Stimulated activated CD8-positive, alpha-beta memory T cell treated with anti-CD3 and anti-CD28 coated beads, Interleukin-2, amount 100 ng/mL, for 1 hour (primary cell): Measurements from ENCODE around the gene NAP1L1.

ENCODE experiments used
- DNase-seq, 2 donors: peaks; one replicate each; pipeline ENCODE4 v3.0.0-alpha.2; 2020; ENCODE audit warnings: low read depth in 2 of 2

NAP1L1 gene

DNA sequence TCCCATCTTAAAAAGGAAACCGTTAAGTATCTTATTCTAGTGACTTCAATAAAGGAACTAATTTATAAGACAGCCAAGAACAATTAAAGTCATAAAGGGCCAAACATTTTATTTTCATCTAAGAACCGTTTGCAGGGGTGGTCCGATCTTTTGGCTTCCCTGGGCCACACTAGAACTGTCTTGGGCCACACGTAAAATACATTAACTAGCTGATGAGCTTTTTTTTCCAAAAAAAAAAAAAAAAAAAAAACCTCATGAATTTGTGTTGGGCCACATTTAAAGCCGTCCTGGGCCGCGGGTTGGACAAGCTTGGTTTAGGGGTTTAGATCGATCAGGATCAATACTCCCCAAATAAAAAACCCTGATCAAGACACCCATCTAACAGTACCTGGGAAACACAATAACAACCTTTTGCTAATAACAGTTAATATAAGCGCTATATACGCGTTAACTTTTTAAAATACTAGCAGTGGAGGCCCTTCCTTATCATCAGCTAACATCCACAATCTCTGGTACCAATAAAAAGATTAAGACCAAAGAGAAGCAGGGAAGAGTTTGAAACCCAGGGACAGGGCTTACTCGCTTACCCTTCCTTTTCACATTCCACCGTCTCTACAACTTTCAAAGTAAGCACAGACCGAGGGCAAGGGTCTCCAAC lies 1.1 kb downstream of the NAP1L1 start:
- no peak for DNase-seq

DNA sequence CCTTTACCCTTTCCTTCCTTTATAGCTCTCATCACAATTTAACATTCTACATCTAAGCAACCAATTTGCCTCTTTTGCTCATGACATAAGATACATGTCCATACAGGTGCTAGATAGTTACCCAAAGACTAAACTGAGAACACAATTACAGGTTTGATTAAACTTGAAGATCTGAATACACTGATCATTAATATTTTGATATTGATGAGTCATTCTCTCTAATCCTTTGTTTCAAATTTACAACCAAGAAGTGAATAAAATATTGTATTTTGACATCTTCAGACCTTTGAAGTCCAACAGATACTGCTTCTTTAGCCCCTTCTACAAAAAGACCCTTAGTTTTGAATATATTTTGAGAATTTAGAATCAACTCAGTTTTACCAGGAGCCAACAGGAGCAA lies 2.6 kb downstream of the NAP1L1 start:
- DNase-seq, result no peak

DNA sequence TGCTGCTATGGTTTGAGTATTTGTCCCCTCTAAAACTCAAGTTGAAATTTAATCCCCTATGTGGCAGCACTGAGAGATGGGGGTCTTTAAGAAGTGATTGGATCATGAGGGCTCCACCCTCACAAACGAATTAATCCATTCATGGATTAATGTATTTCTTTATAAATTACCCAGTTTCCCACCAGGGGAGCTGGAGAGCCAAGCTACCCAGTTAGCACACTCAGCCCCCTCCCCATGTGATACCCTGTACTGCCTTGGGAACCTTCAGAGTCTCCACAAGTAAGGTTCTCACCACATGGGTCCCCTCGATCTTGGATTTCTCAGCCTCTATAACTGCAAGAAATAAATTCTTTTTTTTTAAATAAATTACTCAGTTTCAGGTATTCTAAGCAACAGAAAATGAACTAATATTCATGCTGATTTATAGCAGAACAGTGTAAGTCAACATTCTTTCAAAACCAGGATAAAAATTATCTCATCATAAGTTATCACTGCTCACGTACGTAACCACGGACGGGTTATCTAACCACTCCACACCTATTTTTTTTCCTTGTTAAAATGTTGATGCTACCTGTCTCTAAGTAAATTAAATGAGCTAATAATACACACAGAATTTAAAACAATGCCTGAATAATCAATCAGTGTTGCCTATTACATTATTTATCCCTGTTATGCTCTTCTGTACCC lies 3.6 kb downstream of the NAP1L1 start:
- no peak for DNase-seq

DNA sequence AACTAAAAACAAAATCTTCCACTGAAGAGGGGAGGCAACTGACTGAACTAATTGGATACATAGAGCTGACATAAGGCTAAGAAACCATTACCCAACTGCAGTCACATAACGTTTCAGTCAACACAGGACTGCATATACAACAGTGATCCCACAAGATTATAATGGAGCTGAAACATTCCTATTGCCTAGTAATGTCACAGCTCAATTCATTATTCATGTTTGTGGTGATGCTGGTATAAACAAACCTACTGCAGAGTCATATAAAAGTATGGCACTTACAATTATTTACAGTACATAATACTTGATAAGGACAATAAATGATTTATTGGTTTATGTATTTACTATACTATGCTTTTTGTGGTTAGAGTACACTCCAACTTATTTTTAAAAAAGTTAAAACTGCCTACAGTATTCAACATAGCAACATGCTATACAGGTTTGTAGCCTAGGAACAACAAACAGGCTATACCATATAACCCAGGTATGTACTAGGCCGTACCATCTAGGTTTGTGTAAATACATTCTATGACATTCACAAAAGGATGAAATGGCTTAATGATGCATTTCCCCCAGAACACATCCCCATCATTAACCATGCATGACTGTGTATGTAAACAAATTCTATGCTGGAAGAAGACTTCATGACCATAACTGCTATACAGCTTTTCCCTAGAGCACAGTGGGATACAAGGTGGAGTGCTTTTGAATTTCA lies 4.3 kb downstream of the NAP1L1 start:
- DNase-seq, result no peak

DNA sequence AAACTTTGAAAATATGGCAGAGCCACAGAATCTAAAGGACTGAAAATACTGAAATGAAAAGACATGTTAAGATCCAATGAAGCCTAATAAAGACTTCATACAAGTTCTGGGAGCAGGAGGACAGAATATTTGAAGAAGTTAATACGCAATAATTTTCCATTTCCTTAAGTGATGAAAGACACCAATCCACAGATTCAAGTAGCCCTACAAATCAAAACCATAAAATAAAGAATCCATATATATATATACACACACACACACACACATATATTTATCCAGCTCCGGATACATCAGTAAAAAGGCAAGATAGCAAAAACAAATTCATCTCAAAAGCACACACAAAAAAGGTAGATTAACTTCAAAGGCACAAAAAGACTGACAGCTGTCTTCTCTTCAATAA lies 5.7 kb downstream of the NAP1L1 start:
- no peak for DNase-seq

DNA sequence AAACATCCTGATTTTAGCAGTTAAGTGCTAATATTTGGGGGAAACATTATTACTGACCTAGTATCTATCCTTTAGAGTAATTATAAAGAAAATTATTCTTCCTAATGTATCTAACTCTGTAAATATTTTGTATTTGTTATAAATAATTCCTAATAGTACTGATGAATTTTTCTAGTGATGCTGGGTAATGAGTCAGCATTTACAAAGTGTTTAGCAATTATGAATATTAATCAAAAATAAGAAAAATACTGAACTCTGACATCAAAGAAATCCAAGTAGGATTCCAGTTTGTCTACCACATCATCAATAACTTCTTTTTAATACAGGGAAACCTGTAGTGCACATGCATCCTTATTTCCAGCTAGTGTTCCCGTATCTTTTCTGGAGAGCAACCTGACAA lies 9.0 kb downstream of the NAP1L1 start:
- DNase-seq, result no peak

DNA sequence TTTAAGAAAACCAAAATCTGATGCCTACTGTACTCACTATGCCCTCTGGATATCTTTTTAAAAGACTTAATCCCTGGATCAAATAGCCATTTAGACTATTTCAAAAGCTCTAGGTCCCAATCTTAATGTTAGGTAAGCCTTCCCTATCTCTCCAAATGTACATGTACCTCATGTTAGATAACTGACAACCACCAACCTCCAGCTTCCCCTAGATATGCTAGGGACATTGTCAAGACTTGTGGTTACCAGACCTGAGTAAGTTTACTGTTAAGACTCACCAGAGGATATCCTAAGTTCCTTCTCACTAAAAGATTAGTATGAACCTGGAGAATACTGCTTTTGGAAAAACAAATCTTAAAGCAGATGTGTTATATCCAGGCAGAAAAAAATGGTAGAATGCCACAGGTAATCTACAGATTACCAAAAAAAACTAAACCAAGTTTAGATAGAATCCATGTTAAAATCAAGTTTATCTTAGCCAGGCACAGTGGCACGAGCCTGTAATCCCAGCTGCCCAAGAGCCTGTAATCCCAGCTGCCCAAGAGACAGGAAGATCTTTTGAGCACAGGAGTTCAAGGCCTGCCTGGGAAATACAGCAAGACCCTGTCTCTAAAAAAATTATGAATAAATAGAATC lies 9.7 kb downstream of the NAP1L1 start:
- no peak for DNase-seq

DNA sequence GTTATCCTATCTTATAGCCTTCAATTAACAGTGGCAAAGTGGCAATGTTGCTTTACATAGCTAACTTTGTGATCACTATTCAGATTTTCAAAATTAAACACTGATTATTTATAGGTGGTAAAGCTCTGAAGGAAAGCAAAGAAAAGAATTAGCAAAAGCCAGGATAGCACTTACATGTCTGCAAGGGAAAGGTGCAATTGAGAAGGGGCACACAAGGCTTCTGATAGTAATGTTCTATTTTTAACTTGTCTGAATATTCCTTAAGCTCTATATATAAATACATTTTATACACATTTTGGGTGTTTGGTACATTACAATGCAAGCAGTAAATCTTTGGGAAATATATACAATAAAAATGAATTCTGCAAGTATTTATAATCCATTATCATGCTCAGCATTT lies 10.9 kb downstream of the NAP1L1 start:
- DNase-seq, result no peak

DNA sequence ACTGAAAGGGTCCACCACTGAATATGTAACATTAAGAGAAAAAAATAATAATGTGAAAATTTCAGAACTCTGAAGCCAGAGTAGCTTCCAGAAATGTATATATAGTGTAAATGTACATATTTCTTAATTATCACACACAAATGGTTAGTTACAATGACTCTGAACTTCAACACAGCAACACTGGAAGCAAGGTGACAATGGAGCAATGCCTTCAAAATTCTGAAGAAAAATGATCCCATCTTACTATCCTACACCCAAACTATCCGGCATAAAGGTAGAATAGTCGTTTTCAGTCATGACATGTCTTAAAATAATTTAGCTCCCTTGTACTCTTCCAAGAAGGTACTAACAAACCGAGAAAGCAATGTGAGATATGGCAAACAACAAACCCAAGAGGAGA lies 11.9 kb downstream of the NAP1L1 start:
- DNase-seq, result no peak

DNA sequence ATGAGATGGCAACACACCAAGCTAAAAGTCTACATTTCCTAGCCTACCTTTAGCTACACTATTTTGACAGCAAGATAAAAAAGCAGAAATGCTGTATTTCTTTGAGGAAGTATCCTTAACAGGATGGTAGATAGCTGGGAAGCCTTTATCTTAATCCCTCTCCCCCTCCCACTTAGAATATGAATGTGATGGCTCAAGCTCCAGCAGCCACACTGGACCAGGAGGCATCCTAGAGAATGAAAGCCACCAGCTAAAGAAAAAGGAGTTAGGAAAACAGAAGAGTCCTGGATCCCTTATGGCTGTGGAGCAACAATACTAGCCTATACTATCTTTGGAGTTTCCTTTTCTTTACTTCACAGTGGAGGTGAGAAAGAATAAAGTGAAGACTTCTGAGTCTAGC lies 15.1 kb downstream of the NAP1L1 start:
- no peak for DNase-seq

DNA sequence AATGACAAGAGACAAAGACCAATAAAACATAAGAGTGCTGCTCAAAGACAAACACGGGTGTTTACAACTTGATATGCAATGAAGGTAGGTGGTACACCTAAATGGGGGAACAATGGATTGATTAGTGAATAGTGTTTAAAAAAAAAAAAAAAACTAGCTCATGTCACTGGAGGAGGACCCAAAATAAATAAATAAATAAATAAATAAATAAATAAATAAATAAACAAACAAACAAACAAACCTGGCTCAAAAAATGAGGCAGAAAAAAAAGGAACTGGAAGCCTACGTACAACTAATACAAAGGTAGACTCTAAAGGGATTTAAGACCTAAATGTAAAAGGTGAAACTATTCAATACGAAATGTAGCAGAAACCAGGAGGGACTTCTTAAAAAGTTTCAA lies 18.6 kb downstream of the NAP1L1 start:
- DNase-seq, result no peak

DNA sequence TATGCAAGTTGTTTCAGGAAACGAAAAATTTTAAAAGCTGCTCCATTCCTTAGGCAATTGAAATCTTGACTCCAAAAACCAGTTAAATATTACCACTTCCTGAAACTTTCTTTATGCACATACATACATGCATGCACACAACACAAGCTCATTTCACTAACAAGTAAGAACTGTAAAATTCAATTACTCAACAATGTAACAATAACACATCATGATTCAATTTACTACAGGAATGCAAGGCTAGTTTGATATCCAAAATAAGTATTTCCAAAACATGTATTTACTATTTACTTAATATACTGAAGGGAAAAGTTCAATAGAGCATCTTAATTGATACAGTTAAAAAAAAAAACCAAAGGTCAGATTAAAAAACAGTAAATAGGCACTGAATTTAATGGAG lies 19.6 kb downstream of the NAP1L1 start:
- DNase-seq, result no peak

DNA sequence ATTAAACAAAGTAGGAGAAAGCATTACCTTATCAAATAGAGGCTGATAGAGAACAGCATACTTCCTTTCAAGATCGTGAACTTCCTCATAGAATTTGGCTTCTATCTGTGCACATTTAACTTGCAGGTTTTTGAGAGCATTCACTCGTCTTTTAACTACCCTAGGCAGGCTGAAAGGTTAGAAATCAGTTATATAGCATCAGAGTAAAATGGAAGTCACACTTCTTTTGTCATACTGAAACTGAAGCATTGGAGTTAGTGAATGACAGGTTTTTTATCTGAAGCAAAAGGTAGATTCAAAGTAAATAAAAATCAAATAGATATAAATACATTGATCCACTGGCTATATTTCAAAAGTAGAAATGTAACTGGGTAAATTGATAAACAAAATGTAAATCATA lies 24.4 kb downstream of the NAP1L1 start:
- no peak for DNase-seq

DNA sequence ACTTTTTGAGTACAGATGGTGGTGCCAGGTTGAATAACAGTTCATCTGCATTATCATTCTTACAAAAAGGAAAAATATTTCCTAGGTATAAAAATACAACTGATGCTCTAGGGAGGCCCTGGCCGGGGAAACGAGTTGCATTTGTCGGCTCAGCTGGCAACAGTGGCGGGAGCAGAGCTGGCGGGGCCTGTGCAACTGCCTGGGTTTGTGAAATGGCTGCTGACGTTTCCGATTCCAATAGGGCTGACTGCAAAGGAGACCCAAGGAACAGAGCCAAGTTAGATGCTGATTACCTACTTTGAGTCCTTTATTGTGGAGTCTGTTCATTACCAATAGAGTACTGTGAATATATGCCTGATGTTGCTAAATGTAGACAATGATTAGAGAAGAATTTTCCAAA lies 27.2 kb downstream of the NAP1L1 start:
- DNase-seq, result no peak

DNA sequence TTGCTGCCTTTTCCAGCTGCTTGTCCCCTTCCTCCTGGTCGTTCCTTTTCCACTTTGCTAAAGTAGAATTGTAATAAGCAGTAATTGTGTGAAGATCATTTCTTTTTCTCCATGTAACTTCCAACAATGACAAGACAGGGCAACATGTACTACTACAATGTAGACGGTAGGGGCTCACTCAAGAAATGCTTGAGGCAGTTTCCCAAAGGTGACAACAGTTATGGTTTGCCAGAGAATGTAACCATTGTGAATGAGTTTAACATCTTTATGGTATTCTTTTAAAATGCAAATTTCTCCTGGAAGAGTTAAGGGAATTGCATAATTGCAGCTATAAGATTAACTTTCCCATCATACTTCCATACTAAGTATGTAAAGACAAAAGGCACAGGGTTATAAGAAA lies 29.1 kb downstream of the NAP1L1 start:
- DNase-seq, result no peak

DNA sequence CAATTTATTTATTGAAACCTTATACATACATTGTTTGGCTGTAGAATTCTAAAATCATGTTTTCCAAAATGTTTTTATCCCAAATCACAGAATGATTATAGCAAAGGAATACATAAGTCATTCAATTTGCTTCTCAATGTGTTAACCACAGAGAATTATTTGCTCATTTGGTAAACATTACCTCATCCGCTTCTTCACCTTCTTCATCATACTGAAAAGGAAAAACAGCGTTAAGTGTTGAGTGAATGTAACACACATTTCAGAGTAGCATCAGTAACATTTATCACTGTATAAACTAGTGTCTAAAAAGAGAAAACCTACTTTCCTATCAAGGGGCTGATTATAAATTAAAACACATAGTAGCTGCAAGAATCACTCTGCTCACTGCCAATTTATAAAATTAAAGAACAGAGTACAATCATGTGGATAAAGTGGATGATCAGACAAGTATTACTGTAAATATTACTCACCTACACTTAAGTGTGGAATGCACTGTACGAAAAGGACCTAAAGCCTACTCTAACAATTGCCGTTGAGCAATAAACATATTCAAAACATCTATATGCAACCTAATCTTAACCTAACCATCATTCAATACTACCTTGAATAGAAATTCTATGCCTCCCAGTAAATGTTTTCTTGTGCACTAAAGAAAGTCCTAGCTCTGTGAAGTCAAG lies 34.8 kb downstream of the NAP1L1 start:
- DNase-seq, result no peak

DNA sequence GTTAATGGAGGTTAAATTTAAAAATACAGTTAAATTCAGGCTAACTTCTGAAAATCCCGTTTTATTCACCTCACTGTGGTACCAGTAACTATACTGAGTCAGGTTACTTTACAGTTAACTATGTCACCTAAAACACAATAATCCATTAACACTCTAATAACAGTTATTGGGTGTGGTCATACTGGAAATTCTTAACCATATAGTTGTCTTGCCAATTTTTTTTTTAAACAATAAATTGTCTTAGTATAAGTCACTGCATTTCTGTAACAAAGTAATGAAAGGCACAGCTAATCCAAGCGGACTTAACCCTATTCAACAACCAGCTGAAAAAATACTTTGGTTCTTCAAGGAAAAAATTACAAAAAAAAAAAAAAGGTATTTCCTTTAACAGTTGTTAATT lies 36.7 kb downstream of the NAP1L1 start:
- DNase-seq, result no peak

DNA sequence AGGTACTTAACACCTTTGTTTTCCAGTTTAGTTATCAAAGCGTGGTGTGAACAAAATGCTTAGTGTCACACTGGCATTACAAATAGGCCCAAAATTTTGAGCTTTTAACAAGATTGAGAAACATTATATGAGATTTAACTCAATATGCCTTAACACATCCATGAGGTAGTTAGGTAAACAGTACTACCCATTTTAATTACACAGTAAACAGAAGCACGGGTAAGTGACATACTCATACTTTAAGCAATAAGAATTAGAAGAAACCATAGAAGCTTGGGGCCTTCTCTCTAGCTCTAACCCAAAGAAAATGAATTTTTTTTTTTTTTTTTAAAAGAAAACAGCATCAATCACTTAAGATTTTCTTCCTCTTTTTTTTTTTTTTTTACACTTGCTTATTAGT lies 37.4 kb downstream of the NAP1L1 start:
- no peak for DNase-seq

DNA sequence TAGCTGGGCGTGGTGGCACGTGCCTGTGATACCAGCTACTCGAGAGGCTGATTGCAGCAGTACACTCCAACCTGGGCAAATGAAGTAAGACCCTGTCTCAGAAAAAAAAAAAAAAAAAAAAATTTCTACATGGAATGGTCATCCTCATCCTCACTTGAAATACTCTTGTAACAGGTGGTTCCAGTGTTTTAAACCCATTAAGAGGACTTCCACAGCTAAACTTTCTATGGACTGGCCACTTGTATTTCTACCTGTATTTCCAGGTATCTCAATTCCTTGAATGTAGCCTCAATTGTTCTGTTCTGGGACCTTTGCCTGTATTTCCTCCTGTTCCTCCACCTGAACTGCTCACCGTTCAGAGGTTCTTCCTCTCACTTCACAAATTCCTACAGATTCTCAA lies 41.1 kb downstream of the NAP1L1 start:
- DNase-seq, result no peak

DNA sequence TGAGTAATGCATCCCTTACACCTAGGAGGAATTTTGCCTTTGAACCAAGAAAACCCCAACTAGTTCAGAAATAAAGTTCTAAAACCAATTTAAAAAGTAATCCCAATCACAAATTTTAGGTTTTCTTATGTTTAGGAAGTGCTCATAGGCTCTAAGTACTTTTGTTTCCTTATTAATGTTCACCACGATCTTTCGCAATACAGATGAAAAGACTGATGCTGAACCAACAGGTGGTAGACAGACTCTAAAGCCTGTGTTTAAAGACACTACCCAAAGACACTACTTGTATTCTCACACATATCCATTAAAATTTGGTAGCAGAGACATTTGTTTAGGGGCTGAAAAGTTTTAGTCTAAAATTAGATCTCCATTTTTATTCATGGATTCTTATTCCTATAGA lies 42.3 kb downstream of the NAP1L1 start:
- no peak for DNase-seq

DNA sequence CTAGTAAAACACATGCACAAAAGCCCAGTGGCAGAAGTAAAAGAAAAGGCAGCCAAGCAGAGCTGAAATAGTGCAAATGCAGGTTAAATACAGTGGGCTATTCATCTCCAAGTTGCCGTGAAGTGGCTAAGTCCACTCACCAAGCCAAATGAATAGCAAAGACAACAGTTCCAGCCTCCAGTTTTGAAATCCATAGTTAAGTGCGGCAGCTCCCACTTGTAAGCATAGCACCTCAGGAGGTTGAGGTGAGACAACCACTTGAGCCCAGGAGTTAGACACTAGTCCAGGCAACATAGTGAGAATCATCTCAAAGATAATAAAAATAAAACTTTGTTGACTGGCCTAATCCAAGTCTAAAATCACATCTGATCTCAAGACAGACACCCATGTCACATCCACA lies 43.1 kb downstream of the NAP1L1 start:
- no peak for DNase-seq

DNA sequence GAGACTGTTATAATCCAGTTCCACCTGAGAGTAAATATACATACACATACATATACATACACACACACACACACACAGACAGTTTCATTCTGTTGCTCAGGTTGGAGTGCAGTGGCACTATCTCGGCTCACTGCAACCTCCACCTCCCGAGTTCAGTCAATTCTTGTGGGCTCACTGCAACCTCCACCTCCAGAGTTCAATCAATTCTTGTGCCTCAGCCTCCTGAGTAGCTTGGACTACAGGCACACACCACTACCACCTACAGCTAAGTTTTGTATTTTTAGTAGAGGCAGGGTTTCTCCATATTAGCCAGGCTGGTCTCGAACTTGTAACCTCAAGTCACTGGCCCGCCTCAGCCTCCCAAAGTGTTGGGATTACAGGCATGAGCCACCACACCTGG lies 44.0 kb downstream of the NAP1L1 start:
- DNase-seq, result no peak
